Stromal cell of bone marrow (primary cell): ENCODE data around the gene JADE3.

Experiments used
- DNase-seq: peaks from one replicate; pipeline ENCODE4 v3.0.0-alpha.2; 2012; ENCODE audit warnings: low read depth

Gene JADE3

GRCh38 chrX:46912098-46912602 lies at the start of gene JADE3:
JADE3 (plus strand) TSS chrX:46912421; CDS start chrX:46984895, 72,474 bp downstream.
- DNase-seq, result peak; percentile 41

- DNase-seq, result no peak
These were observed 49.1 kb upstream of the JADE3 start for GRCh38 chrX:46863072-46863471.

GRCh38 chrX:46864606-46865005 lies 47.6 kb upstream of the JADE3 start:
- DNase-seq, result peak; percentile 1

DNA sequence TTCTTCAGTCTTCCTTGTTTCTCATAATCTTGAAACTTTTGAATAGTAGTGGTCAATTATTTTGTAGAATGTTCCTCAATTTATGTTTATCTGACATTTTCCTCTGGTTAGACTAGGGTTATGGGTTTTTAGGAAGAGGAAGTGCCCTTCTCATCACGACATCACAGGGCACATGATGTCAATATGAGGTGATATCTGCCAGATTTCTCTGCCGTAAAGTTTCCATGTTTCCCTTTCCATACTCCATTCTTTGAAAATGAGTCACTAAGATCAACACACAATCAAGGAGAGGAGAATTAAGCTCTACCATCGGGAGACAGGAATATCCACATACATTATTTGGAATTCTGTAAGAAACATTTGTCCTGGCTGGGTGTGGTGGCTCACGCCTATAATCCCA lies 46.9 kb upstream of the JADE3 start:
- DNase-seq, result peak; percentile 36

GRCh38 chrX:46866726-46867125 lies 45.5 kb upstream of the JADE3 start:
- DNase-seq, result no peak

GRCh38 chrX:46873746-46874145 lies 38.5 kb upstream of the JADE3 start:
- no peak for DNase-seq

DNA sequence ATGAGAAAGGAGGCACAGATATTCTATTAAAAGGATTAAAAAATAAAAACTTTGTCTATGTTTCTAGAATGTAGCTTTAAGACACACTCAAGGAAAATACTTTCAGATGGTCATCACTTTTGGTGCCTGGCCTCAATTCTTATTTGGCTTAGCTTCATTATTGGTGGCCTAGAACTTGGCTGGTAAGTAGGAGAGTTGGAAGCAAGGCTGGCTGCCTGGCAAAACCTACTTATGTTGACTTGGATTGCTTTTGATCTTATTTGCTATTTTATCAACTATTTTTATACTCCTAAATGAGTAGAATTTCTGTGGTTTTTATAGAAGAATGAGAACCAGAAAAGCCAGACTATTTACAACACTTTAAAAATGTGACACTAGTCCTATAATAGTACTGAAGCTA lies 35.3 kb upstream of the JADE3 start:
- no peak for DNase-seq

DNA sequence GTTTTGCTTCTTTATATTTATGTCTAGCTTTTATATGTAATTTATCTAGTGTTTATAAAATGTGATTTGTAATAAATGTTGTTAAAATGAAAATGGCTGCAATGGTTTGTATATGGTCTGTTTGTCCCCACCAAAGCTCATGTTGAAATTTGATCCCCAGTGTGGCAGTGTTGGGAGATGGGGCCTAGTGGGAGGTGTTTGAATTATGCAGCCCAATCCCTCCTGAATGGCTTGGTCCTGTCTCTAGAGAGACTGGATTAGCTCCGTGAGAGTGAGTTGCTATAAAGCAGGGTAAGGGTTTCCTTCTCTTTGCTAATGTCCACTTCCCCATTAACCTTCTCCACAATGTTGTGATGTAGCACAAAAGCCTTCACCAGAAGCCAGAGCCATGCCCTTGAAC lies 30.0 kb upstream of the JADE3 start:
- no peak for DNase-seq

GRCh38 chrX:46884799-46885198 lies 27.4 kb upstream of the JADE3 start:
- DNase-seq, result no peak

GRCh38 chrX:46898207-46898606 lies 14.0 kb upstream of the JADE3 start:
- DNase-seq, result no peak

GRCh38 chrX:46903458-46904242 lies 8.6 kb upstream of the JADE3 start:
- peak; percentile 59 for DNase-seq

GRCh38 chrX:46904626-46905025 lies 7.6 kb upstream of the JADE3 start:
- no peak for DNase-seq

- no peak for DNase-seq
These were observed 1.8 kb upstream of the JADE3 start for GRCh38 chrX:46910415-46910814.

DNA sequence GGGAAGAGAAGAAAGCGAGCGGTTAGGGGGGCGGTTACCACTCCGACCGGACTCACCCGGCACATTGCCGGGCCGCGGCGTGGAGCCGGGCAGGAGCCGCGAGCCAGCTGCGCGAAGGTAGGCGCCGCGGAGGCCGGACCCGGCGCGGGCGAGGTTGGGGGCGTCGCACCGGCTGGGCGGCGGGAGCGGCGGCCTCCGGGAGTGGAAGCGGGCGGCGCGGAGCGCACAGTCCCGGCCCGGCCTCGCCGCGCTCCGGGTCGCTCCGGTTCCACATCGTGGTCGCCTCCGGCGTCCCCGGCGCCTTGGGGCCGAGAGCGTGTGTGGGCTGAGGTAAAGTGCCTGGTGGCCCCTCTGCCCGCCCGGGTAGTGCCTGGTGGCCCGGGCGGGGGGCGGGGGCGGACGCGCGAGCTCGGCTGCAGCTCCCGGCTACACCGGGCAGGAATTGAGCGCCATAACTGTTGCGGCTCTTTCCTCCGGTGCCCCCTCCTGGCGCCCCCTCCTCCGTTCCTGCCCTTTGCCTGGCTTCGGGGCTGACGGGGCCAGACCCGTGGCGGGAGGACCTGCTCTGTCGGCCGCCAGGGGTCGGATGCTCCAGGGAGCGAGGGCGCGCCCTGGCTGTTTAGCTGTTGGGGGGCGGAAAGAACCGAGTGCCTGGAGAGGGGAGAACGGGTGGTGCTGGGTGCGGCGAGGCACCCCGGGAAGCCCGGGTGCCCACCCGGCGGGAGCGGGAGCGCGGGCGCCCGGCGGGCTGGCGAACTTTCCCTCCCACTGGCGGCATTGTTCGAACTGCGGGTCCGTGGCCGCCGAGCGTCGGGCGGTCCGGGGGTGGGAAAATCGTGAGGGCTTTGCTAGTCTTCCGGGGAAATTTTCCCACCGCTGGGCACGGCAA lies 626 bp downstream of the JADE3 start:
- no peak for DNase-seq

- DNase-seq, result no peak
These were observed 1.4 kb downstream of the JADE3 start for GRCh38 chrX:46913667-46914066.

DNA sequence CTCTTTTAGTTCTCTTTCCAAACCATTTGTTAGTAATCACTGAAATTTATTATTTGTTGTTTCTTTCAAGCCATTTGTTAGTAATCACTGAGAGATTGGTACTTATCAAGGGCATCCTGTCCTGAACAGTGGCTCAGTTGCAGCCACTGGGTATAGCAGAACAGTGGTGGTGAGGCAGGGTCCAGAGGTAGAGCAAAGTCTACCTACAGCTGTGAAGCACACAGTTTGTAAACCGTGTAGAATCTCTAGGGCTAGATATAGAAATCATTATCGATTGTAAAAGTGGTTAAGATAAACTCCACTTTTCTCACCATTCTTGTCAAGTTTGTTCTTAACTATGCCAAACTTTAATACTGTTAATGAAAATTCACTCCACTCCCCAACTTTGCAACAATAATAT lies 4.1 kb downstream of the JADE3 start:
- no peak for DNase-seq

GRCh38 chrX:46917622-46918021 lies 5.4 kb downstream of the JADE3 start:
- no peak for DNase-seq

GRCh38 chrX:46918434-46918833 lies 6.2 kb downstream of the JADE3 start:
- DNase-seq, result no peak

DNA sequence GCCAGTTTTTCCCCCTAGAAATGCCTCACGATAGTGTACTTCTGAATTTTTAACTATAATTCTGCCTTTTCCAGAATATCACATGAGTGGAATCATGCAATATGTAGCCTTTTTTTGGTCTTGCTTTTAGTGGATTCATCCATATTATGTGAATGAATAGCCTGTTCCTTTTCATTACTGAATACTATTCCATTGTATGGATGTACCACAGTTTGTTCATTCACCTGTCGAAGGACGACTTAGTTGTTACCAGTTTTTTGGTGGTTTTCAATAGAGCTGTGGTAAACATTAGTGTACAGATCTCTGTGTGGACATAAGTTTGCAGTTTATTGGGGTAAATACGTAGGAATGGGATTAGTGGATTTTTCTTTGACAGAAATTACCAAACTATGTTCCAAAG lies 8.0 kb downstream of the JADE3 start:
- DNase-seq, result no peak

GRCh38 chrX:46922611-46923010 lies 10.4 kb downstream of the JADE3 start:
- DNase-seq, result no peak

DNA sequence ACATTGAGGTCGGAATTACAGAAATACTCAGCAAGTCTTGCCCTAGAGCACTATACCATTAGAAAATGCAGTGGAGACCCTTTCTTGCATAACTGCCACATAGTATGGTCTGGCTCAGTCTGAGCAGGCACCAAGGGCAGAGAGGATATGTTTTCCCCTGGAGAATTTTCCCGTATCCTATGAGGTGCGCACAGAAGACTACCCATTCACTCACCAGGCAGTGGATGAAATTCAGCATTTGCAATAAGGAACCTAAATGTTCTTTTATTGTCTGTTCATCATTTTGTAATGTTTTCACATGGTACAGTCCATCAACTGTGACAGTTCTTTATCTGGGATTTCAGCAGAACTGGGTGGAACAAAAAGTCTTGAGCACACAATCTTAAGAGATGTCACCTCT lies 15.5 kb downstream of the JADE3 start:
- DNase-seq, result no peak

GRCh38 chrX:46929439-46930261 lies 17.4 kb downstream of the JADE3 start:
- DNase-seq, result no peak
